Erythroblast (primary cell): ENCODE results near the gene ATP11C.
"Not testable (repeated sequence)": the region's sequence is repeated elsewhere in the genome, so short reads cannot be mapped to it uniquely, and the experiment has no call there.

Experiments used
- DNase-seq, 2 experiments: peaks; one replicate each; lab custom pipeline; 2025; lab: John Stamatoyannopoulos, UW
- GATA1 ChIP-seq: IDR thresholded peaks from 2 replicates; pipeline ENCODE4 v1.6.1; 2011; ENCODE audit warnings: low read depth, mild to moderate bottlenecking, control low read depth, low read length, moderate library complexity
- POLR2A ChIP-seq: IDR thresholded peaks from 2 replicates; pipeline ENCODE4 v1.6.1; 2011; ENCODE audit warnings: mild to moderate bottlenecking, low read length

ATP11C gene

GRCh38 chrX:139903210-139903609 lies 29.6 kb downstream of the ATP11C start:
- TF ChIP-seq POLR2A (no peak), GATA1 (no peak)
- no peak for DNase-seq

GRCh38 chrX:139902559-139902958 lies 30.3 kb downstream of the ATP11C start:
- TF ChIP-seq POLR2A, result no peak
- TF ChIP-seq GATA1, result no peak
- no peak for DNase-seq

DNA sequence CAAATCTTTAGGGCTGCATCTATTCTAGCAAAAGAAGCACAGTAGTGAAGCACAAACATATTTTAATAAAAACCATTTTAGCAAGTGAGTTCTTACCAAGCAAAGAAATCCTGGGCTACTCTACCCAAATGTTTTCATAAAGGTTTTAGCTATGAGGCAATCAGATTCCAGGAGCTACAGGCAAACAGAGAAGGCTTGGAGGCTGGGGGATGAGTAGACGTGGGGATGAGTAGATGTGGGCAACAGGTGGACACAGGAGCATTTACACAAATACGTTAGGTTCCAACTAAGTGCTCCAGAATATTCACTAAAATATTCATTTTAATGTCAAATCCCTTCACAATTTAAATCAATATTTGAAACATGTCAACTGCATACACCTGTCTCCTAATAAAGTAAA lies 34.5 kb downstream of the ATP11C start:
- TF ChIP-seq GATA1 (no peak), POLR2A (no peak)
- no peak for DNase-seq

GRCh38 chrX:139892512-139892911 lies 40.3 kb downstream of the ATP11C start:
- TF ChIP-seq POLR2A (no peak), GATA1 (no peak)
- no peak for DNase-seq

- peak in 1 of 2 experiments; percentile 0 for DNase-seq
- TF ChIP-seq POLR2A (no peak), GATA1 (no peak)
Observed at GRCh38 chrX:139890991-139891700, 41.7 kb downstream of the ATP11C start.

DNA sequence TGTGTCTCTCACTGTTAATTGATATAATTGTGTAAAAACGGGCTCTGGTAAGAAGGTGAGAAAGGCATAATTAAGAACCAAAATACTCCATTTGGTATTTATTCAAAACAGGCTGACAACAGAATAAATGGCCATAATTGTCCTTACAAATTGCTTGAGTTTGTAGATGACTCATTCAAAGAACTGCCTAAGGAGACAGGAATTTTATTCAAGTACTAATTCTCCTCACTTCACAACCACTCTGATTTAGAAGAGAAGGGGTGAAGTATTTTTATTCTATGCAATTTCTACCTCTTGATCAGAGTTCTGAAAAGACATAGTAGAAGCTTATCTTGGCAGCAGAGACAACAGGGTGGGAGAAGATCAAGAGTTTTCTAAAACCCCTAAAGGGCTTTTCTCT lies 43.1 kb downstream of the ATP11C start:
- TF ChIP-seq POLR2A (no peak), GATA1 (no peak)
- DNase-seq, result no peak

GRCh38 chrX:139883984-139884383 lies 48.9 kb downstream of the ATP11C start:
- no peak for TF ChIP-seq GATA1
- no peak for TF ChIP-seq POLR2A
- DNase-seq, result no peak

GRCh38 chrX:139882299-139882698 lies 50.6 kb downstream of the ATP11C start:
- DNase-seq, result no peak
- TF ChIP-seq GATA1 (no peak), POLR2A (no peak)

- DNase-seq, result no peak
- TF ChIP-seq POLR2A, result no peak
- no peak for TF ChIP-seq GATA1
Observed at GRCh38 chrX:139881572-139881971, 51.3 kb downstream of the ATP11C start.

DNA sequence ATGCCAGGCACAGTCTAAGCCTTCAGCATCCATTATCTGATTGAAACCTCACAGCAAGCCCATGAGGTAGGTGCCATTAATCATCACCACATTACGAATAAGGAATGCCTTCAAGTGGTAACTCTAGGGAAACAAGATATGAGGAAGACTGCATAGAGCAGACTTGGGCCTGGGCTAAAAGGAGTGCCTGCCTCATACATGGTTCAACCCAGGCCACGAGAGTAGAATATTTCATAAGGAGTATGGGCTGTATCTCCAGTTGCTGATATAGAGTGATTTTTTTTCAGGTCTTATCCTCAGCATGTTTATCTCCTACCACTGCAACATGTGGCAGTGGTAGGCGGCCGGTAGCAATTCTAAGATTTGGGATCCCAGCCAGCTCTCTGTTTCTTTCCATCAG lies 51.7 kb downstream of the ATP11C start:
- DNase-seq, result peak; percentile 1 to 41
- TF ChIP-seq POLR2A (no peak), GATA1 (no peak)

DNA sequence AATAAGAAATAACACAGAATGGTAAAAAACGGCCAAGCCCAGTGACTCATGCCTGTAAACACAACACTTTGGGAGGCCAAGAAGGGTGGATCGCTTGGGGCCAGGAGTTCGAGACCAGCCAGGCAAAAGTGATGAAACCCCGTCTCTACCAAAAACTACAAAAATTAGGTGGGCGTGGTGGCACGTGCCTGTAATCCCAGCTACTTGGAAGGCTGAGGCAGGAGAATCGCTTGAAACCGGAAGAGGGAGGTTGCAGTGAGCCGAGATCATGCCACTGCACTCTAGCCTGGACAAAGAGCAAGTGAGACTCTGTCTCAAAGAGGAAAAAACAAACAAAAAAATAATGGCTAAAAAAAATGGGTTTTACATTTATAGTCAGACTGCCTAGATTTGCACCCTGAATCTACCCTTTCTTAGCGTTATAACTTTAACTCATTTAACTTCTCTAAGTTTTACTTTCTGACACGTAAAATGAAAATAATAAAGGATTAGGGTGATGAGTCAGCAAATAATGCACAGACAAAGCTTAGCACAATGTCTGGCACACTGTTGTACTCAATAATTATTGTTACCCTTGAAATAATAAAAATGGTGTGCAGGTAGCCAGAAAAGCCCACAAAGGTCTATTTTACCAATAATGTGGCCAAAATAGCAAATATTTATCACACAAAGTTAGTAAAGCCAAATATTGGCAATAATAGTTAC lies 55.0 kb downstream of the ATP11C start:
- DNase-seq, result no peak
- TF ChIP-seq GATA1 (no peak), POLR2A (no peak)

GRCh38 chrX:139875841-139876240 lies 57.0 kb downstream of the ATP11C start:
- TF ChIP-seq GATA1, result no peak
- TF ChIP-seq POLR2A, result no peak
- no peak for DNase-seq

DNA sequence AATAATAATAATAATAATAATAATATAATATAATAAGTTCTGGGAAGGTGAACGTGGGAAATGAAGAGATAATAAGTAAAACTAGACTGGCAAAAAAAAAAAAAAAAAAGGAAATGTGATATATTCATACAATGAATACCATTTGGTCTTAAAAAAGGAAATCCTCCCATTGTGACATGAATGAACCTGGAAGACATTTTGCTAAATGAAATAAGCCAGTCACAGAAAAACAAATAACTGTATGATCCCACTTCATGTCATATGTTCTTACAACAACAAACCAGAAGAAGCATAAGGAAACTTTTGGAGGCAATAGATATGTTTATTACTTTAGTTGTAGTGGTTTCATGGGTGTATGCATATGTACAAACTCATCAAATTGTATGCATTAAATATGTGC lies 63.1 kb downstream of the ATP11C start:
- DNase-seq, result no peak
- TF ChIP-seq GATA1, result no peak
- no peak for TF ChIP-seq POLR2A

- no peak for DNase-seq
- TF ChIP-seq POLR2A (no peak), GATA1 (no peak)
Observed at GRCh38 chrX:139864640-139865039, 68.2 kb downstream of the ATP11C start.

GRCh38 chrX:139862208-139862607 lies 70.6 kb downstream of the ATP11C start:
- TF ChIP-seq GATA1 (no peak), POLR2A (no peak)

GRCh38 chrX:139856826-139857225 lies 76.0 kb downstream of the ATP11C start:
- DNase-seq, result not testable (repeated sequence)

More at GRCh38 chrX:139862208-139862607, 70.6 kb downstream of the ATP11C start:
- no peak for DNase-seq
